ENCODE measurements around the gene NLGN1. TPM values are rescaled to one million over a fixed set of nuclear protein-coding genes. Genes with fewer than 3 reads are reported as not detected.

Gene NLGN1
- total and polyA plus RNA-seq, 2 experiments from 2014 or later = 5.1 to 11.2 TPM

- no peaks in the 10 kb centered on the region for H4K20me1 ChIP-seq (ENCODE audit: insufficient read depth, poor library complexity, severe bottlenecking)
- TF ChIP-seq EZH2phosphoT487 (IDR thresholded peaks at IDR 0.05; ENCODE audit: low read depth, severe bottlenecking, unreplicated experiment) (no peak), CTCF (IDR thresholded peaks at IDR 0.05; ENCODE audit: poor library complexity) (no peak), EZH2 (IDR thresholded peaks at IDR 0.05; ENCODE audit: borderline replicate concordance) (no peak)
- no peaks in the 10 kb centered on the region for H3K27me3 ChIP-seq
- no peak overlapping the region for H3K4me3 ChIP-seq
- H3K9me2 ChIP-seq (replicated peaks; ENCODE audit: insufficient read depth) = no peaks in the 10 kb centered on the region
- no peak overlapping the region for H3K4me2 ChIP-seq
- no peaks in the 10 kb centered on the region for H3K79me2 ChIP-seq
- no peaks in the 10 kb centered on the region for H3K4me1 ChIP-seq (ENCODE audit: insufficient read depth)
- no peaks in the 10 kb centered on the region for H3K9me3 ChIP-seq (ENCODE audit: low read depth)
- no peak overlapping the region for H2AFZ ChIP-seq
- no peak for DNase-seq (ENCODE audit: low spot score)
- 73% methylated on average over 3 of the region's 3 CpGs for WGBS (ENCODE audit: low lambda C conversion rate, missing lambda C conversion rate)
- H3K27ac ChIP-seq = no peak overlapping the region
- H3K36me3 ChIP-seq (replicated peaks; ENCODE audit: insufficient read depth, low read depth) = no peaks in the 10 kb centered on the region
Observed at GRCh38 chr3:173719585-173719984, 322.0 kb downstream of the NLGN1 start.

GRCh38 chr3:173725507-173725906, 328.0 kb downstream of the NLGN1 start:
- no peak overlapping the region for H3K27ac ChIP-seq
- H3K4me3 ChIP-seq = no peak overlapping the region
- no peaks in the 10 kb centered on the region for H3K9me3 ChIP-seq (ENCODE audit: low read depth)
- H3K79me2 ChIP-seq = no peaks in the 10 kb centered on the region
- H3K9me2 ChIP-seq (replicated peaks; ENCODE audit: insufficient read depth) = no peaks in the 10 kb centered on the region
- no peak for DNase-seq (ENCODE audit: low spot score)
- no peak for TF ChIP-seq CTCF (IDR thresholded peaks at IDR 0.05; ENCODE audit: poor library complexity)
- TF ChIP-seq EZH2phosphoT487 (IDR thresholded peaks at IDR 0.05; ENCODE audit: low read depth, severe bottlenecking, unreplicated experiment) = no peak
- H2AFZ ChIP-seq = no peak overlapping the region
- H3K4me1 ChIP-seq (ENCODE audit: insufficient read depth) = no peaks in the 10 kb centered on the region
- no peak overlapping the region for H3K4me2 ChIP-seq
- 87% methylated on average over 3 of the region's 3 CpGs for WGBS (ENCODE audit: low lambda C conversion rate, missing lambda C conversion rate)
- no peaks in the 10 kb centered on the region for H4K20me1 ChIP-seq (ENCODE audit: insufficient read depth, poor library complexity, severe bottlenecking)
- no peaks in the 10 kb centered on the region for H3K36me3 ChIP-seq (replicated peaks; ENCODE audit: insufficient read depth, low read depth)
- H3K27me3 ChIP-seq = no peaks in the 10 kb centered on the region

- Histone ChIP-seq H3K4me3 (no peak overlapping the region), H3K27me3 (no peaks in the 10 kb centered on the region), H2AFZ (no peak overlapping the region), H3K4me1 (ENCODE audit: insufficient read depth) (no peaks in the 10 kb centered on the region), H4K20me1 (ENCODE audit: insufficient read depth, poor library complexity, severe bottlenecking) (no peaks in the 10 kb centered on the region), H3K79me2 (no peaks in the 10 kb centered on the region), H3K27ac (no peak overlapping the region), H3K9me3 (ENCODE audit: low read depth) (no peaks in the 10 kb centered on the region), H3K36me3 (replicated peaks; ENCODE audit: insufficient read depth, low read depth) (no peaks in the 10 kb centered on the region), H3K4me2 (no peak overlapping the region), H3K9me2 (replicated peaks; ENCODE audit: insufficient read depth) (no peaks in the 10 kb centered on the region)
- 91% methylated on average over 2 of the region's 2 CpGs for WGBS (ENCODE audit: low lambda C conversion rate, missing lambda C conversion rate)
- no peak for DNase-seq (ENCODE audit: low spot score)
- TF ChIP-seq CTCF (IDR thresholded peaks at IDR 0.05; ENCODE audit: poor library complexity) (no peak), EZH2 (IDR thresholded peaks at IDR 0.05; ENCODE audit: borderline replicate concordance) (no peak), EZH2phosphoT487 (IDR thresholded peaks at IDR 0.05; ENCODE audit: low read depth, severe bottlenecking, unreplicated experiment) (no peak)
Observed at GRCh38 chr3:173730391-173730790, 332.8 kb downstream of the NLGN1 start.

DNA sequence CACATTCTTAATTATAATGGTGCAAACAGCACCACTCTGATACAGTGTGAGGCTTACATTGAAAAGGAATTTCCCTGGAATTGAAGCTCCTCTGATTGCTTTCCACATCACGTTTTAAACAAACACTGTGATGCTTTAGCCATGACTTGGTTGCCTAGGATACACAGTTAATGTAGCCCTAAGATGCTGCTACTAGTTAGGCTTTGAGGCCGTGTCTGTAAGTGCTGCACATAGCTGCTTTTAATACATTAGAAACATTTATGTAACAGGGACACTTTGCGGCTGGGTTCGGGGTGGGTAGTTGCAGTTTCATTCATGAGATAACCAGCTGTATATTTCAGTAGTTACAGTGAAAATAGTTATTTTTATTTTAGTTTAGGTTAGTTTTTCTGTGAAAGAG, 334.7 kb downstream of the NLGN1 start:
- TF ChIP-seq EZH2 (IDR thresholded peaks at IDR 0.05; ENCODE audit: borderline replicate concordance) = no peak
- no peak for TF ChIP-seq EZH2phosphoT487 (IDR thresholded peaks at IDR 0.05; ENCODE audit: low read depth, severe bottlenecking, unreplicated experiment)
- no peak for TF ChIP-seq CTCF (IDR thresholded peaks at IDR 0.05; ENCODE audit: poor library complexity)
- Histone ChIP-seq H3K27ac (no peak overlapping the region), H3K9me3 (ENCODE audit: low read depth) (no peaks in the 10 kb centered on the region), H4K20me1 (ENCODE audit: insufficient read depth, poor library complexity, severe bottlenecking) (no peaks in the 10 kb centered on the region), H3K9me2 (replicated peaks; ENCODE audit: insufficient read depth) (no peaks in the 10 kb centered on the region), H3K4me1 (ENCODE audit: insufficient read depth) (no peaks in the 10 kb centered on the region), H3K79me2 (no peaks in the 10 kb centered on the region), H3K36me3 (replicated peaks; ENCODE audit: insufficient read depth, low read depth) (no peaks in the 10 kb centered on the region), H2AFZ (no peak overlapping the region), H3K27me3 (no peaks in the 10 kb centered on the region), H3K4me3 (no peak overlapping the region), H3K4me2 (no peak overlapping the region)
- DNase-seq (ENCODE audit: low spot score) = no peak
- 70% methylated on average over 4 of the region's 4 CpGs for WGBS (ENCODE audit: low lambda C conversion rate, missing lambda C conversion rate)

All from hepatocyte (in vitro differentiated cells).